ENCODE data around the gene CNOT8. TPM values are rescaled to one million over a fixed set of nuclear protein-coding genes. Genes with fewer than 3 reads are reported as not detected.

Gene CNOT8
- total RNA-seq, 1 donor from 2014 or later: 62.1 TPM

DNA sequence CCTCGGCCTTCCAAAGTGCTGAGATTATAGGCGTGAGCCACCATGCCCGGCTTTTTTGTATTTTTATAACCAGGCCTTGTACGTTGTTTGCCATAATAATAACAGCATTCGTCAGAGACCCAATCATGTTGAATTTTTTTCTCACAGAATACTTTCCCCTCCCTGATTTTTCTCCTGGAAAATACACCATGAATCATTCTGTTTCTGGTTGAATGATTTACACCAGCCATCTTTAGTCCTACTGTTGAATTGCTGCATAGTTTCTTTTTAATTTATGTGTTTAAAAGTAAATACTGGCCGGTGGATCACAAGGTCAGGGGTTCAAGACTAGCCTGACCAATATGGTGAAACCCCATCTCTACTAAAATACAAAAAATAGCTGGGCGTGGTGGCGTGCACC is 3.5 kb downstream of the CNOT8 start:
- Histone ChIP-seq H3K4me3 (no peak overlapping the region), H3K4me1 (peaks cover 44% of the 10 kb centered on the region), H3K27ac (no peak overlapping the region), H3K36me3 (peaks cover 0 to 21% of the 10 kb centered on the region in 2 donors), H3K27me3 (no peaks in the 10 kb centered on the region), H3K9me3 (no peaks in the 10 kb centered on the region)
- intact Hi-C loops (cut with DNase I): no loop called here
- TF ChIP-seq, protein P1, sequence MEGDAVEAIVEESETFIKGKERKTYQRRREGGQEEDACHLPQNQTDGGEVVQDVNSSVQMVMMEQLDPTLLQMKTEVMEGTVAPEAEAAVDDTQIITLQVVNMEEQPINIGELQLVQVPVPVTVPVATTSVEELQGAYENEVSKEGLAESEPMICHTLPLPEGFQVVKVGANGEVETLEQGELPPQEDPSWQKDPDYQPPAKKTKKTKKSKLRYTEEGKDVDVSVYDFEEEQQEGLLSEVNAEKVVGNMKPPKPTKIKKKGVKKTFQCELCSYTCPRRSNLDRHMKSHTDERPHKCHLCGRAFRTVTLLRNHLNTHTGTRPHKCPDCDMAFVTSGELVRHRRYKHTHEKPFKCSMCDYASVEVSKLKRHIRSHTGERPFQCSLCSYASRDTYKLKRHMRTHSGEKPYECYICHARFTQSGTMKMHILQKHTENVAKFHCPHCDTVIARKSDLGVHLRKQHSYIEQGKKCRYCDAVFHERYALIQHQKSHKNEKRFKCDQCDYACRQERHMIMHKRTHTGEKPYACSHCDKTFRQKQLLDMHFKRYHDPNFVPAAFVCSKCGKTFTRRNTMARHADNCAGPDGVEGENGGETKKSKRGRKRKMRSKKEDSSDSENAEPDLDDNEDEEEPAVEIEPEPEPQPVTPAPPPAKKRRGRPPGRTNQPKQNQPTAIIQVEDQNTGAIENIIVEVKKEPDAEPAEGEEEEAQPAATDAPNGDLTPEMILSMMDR (IDR thresholded peaks at IDR 0.05): no peak
- no peak for TF ChIP-seq POLR2AphosphoS5 (IDR thresholded peaks at IDR 0.05; ENCODE audit: insufficient read depth in 1 of 2, low read depth in 1 of 2)
- no peak for TF ChIP-seq POLR2A (IDR thresholded peaks at IDR 0.05)
- no peak for DNase-seq (ENCODE audit: extremely low spot score in 2 of 2)

DNA sequence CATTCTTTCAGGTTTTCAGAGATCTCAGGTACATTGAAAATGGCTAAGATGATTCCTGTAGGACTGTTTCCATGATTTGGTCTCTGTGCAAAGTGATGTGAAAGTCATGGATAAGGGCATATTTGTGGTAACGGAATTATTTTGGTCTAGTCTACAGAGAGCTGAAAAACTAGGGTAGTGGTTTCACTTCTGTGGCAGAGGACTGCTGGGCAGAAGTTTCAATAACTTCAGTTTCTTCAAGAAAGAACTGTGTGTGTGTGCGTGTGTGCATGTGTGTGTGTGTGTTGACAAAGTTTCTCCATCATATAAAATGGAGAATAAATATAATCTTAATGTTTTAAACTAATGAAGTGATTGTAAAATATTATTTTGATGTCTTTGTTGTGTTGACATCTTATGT is 4.3 kb downstream of the CNOT8 start:
- Histone ChIP-seq H3K4me1 (peaks cover 42% of the 10 kb centered on the region), H3K27me3 (no peaks in the 10 kb centered on the region), H3K4me3 (no peak overlapping the region), H3K27ac (no peak overlapping the region), H3K9me3 (no peaks in the 10 kb centered on the region), H3K36me3 (peaks cover 0 to 21% of the 10 kb centered on the region in 2 donors)
- TF ChIP-seq, protein P1 (IDR thresholded peaks at IDR 0.05): no peak
- TF ChIP-seq POLR2AphosphoS5 (IDR thresholded peaks at IDR 0.05; ENCODE audit: insufficient read depth in 1 of 2, low read depth in 1 of 2): no peak
- TF ChIP-seq POLR2A (IDR thresholded peaks at IDR 0.05): no peak
- intact Hi-C loops (cut with DNase I): no loop called here
- DNase-seq (ENCODE audit: extremely low spot score in 2 of 2): no peak

DNA sequence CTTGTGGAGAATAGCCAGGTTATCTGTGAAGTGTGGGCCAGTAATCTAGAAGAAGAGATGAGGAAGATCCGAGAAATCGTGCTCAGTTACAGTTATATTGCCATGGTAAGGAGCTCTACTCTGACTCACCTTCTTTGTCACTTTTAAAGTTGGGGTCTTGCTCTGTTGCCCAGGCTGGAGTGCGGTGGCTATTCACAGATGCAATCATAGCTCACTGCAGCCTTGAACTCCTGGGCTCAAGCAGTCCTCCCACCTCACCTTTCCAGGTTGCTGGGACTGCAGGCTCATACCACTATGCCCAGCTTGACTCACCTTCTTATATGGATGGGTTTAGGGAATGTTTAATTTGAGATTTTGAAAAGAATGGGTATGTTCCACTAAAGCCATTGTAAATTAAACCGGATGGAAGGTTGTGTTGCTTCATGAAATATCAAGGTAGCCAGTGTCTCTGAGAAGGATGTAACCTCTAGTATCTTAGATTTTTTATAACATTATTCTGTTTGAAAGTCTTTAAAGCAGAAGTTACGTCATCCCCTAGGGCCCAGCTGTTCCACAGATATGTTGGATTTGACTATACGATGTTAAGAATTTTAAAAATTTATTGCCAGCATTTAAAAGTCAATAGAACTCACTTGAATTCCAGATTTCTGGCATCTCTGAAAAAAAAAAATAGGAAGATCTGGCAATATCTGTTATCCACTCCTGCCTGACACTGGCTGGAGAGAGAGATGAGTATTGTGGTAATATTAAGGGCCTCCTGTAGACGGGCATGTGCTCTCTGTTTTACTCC is 5.1 kb downstream of the CNOT8 start:
- Histone ChIP-seq H3K27me3 (no peaks in the 10 kb centered on the region), H3K27ac (no peak overlapping the region), H3K4me3 (no peak overlapping the region), H3K4me1 (peaks cover 42% of the 10 kb centered on the region), H3K36me3 (peaks cover 0 to 21% of the 10 kb centered on the region in 2 donors), H3K9me3 (no peaks in the 10 kb centered on the region)
- intact Hi-C loops (cut with DNase I): no loop called here
- no peak for TF ChIP-seq POLR2A (IDR thresholded peaks at IDR 0.05)
- TF ChIP-seq, protein P1 (IDR thresholded peaks at IDR 0.05): no peak
- no peak for TF ChIP-seq POLR2AphosphoS5 (IDR thresholded peaks at IDR 0.05; ENCODE audit: insufficient read depth in 1 of 2, low read depth in 1 of 2)
- DNase-seq (ENCODE audit: extremely low spot score in 2 of 2): no peak

DNA sequence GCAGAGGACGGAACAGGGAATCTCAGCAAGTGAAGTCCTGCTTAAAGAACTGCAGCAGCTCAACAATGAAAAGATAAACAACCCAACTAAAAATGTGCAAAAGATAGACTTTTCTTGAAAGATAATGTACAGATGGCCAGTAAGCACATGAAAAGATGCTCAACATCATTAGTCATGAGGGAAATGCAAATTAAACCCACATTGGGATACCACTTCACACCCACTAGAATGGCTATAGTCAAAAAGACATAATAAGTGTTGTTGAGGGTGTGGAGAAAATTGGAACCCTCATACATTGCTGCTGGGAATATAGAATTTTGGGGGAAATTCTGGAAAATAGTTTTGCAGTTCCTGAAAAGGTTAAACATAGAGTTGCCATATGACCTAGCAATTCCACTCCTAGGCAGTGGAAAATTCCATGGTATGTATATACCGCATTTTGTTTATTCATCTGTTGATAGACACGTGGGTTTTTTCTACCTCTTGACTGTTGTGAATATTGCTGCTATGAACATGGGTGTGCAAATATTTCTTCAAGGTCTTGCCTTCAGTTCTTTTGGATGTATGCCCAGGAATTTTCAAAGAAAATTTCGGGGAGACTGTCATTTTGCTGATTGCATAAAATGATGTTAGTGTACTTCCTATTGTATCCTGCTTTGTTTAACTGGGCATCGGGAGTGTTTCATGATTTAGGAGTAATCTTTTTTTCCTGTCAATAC is 7.2 kb downstream of the CNOT8 start:
- no peak overlapping the region for H3K4me3 ChIP-seq
- DNase-seq (ENCODE audit: extremely low spot score in 2 of 2): no peak
- H3K27ac ChIP-seq: no peak overlapping the region
- H3K27me3 ChIP-seq: no peaks in the 10 kb centered on the region
- intact Hi-C loops (cut with DNase I): no loop called here
- peaks cover 25% of the 10 kb centered on the region for H3K4me1 ChIP-seq
- TF ChIP-seq, protein P1 (IDR thresholded peaks at IDR 0.05): no peak
- TF ChIP-seq POLR2AphosphoS5 (IDR thresholded peaks at IDR 0.05; ENCODE audit: insufficient read depth in 1 of 2, low read depth in 1 of 2) (no peak), POLR2A (IDR thresholded peaks at IDR 0.05) (no peak)
- peaks cover 0 to 22% of the 10 kb centered on the region in 2 donors for H3K36me3 ChIP-seq
- H3K9me3 ChIP-seq: no peaks in the 10 kb centered on the region

DNA sequence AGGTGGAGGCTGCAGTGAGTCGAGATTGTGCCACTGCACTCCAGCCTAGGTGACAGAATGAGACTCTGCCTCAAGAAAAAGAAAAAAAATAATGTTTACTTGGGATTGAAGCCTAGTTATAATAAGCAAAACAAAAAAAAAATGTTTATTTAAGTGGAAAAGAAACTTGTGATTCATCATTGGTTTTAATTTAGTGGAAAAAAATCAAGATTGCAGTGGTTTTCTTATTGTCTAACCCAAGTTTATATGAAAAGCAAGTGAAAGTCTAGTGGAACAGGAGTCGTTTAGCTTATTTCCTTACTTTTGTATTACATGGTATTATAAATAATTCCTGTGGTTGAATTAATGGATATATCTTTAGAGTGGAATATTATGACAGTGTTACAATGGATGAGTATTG is 8.4 kb downstream of the CNOT8 start:
- TF ChIP-seq, protein P1 (IDR thresholded peaks at IDR 0.05): no peak
- TF ChIP-seq POLR2A (IDR thresholded peaks at IDR 0.05) (no peak), POLR2AphosphoS5 (IDR thresholded peaks at IDR 0.05; ENCODE audit: insufficient read depth in 1 of 2, low read depth in 1 of 2) (no peak)
- Histone ChIP-seq H3K36me3 (peaks cover 0 to 34% of the 10 kb centered on the region in 2 donors), H3K9me3 (no peaks in the 10 kb centered on the region), H3K4me1 (peaks cover 13% of the 10 kb centered on the region), H3K27ac (no peak overlapping the region), H3K27me3 (no peaks in the 10 kb centered on the region), H3K4me3 (no peak overlapping the region)
- intact Hi-C loops (cut with DNase I): no loop called here
- DNase-seq (ENCODE audit: extremely low spot score in 2 of 2): no peak
